HG02571 (cell line): ENCODE measurements around the gene SUPT20H.

Experiments
- ATAC-seq: cut with Tn5 transposase; IDR thresholded peaks from one replicate; pipeline ENCODE4 v1.9.1; 2021; ENCODE audit warnings: mild to moderate bottlenecking, moderate library complexity; ENCODE audit not compliant: unreplicated experiment

Gene SUPT20H

DNA sequence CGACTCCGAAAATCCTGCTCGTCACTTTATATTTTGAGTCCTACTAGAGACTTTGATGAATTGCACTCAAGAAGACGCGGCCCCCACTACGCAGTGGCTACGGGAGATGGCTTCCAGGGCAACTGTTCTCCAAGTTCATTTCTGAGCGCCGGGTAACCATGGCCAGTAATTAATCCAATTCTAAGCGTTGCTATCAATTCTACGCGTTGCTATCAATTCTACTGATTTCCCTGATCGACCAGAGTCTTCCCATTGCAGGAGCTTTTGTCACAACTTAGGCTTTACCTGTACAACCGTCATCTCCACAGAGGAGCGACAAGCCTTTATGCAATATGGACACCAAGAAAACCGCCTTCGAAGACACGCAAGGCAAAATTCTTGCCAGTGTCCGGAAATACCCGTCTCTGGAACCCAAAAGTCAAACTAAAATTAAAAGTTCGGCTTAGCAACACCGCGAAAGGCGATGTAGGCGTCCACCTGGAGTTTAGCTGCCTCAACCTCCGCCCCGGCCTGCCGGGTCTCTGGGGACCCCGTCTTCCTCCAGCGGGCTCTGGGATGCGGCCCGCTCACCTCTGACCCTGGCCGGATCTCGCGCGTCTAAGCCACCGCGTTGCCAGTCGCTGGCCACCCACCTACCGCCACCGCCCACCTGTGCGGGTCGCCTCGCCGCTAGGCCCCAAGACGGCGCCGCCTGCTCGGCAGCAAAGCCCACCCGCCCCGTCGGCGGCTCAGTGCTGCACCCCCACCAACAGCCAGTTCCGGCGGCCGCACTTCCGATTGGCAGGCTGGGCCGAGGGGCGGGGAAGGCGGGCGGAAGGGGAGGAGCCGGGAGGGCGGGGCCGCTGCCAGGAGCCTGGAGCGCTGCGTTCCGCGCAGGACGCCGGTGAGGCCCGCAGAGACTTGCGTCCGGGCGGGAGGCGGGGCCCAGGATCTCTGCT is at the start of gene SUPT20H:
SUPT20H (minus strand) TSS at position 779 of the 938 bp plus-strand sequence. CDS start 8,198 bp downstream, outside the sequence.
- peak; percentile 96 for ATAC-seq

DNA sequence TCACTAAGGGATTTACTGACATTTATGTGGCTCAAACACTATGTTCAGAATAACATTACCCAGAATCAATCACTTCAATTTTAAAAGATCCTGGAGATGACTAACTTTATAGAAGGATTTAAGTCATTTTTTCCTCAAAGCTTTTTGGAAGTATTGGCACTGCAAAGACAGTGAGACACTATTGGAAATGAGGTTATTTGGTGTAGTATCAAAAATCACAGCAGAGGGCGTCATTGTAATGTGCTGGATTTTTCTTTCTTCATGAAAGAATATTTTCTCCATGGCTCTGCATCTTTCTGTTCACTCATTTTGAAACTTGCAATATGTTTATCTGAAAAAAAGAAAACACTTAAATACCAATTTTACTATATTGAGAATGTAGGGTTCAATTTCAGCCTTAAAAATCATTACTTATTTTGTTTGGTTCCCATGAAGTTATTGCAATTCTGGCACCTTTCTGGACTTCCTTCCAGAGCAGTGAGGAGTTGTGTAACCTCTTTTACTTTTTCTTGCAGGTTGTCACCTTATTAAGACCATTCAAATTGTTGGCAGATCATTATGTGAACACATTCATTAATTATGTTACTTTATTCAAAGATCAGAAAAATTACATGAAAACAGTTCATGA is 49.7 kb upstream of the SUPT20H start:
- ATAC-seq: no peak

DNA sequence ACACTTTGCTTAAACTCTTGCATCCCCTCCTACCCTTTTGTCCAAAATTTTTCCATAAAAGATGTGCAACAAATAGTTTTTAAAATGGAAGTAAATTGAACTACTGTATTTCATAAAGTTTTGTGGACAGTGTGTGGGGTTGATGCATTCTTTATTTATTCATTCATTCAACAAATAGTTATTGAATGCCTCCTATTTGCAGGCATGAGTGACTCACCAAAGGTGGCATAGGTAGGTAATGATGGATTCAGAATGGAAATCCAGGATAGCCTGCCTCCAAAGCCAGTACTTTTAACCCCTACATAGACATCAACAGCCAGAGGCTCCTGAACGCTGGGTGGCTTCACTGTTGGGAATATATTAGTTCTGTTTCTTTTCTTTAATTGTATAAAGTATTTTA is 48.4 kb upstream of the SUPT20H start:
- ATAC-seq: no peak

GRCh38 chr13:37107456-37107855 is 48.0 kb upstream of the SUPT20H start:
- ATAC-seq: no peak

DNA sequence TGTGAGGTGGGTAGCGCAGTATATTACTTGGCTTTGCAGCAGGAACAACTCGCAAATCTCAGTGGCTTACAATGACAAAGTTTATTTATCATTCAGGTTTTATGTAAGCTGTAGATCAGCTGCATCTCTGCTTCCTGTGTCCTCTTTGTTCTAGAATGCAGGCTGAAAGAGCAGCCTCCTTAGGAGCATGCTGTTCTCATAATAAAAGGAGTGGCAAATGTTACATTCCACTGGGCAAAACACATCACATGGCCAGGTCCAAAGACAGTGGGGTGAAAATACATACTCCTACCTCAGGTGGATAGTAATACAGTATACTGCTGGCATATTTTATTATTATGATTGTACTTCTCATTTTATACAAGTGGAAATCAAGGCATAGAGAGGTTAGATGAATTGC is 47.2 kb upstream of the SUPT20H start:
- ATAC-seq: no peak

DNA sequence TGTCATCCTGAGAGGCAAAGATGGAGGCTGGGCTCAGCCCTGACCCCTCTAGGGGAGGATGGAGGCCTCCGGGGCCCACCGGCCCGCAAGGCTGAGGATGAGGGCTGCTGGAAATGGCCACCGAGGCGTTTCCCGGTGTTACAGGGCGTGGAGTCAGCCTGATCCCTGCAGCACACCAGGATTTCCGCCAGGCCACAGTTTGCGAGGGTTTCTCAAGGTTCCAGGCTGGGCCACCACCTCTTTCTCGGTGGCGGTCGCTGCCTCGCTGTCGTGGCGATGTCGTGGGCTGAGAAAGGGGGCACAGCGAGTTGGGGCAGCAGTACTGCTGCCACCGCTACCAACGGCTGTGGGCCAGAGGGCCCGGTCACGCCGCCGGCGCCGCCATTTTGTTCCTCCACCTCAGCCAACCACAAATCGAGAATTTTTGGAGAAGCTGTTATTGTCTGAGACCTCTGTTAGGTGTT is 45.8 kb upstream of the SUPT20H start, which contains the start of gene CSNK1A1L:
CSNK1A1L (minus strand) TSS at position 414 of the 464 bp plus-strand sequence; CDS start at position 6, 408 bp downstream.
- ATAC-seq: no peak

DNA sequence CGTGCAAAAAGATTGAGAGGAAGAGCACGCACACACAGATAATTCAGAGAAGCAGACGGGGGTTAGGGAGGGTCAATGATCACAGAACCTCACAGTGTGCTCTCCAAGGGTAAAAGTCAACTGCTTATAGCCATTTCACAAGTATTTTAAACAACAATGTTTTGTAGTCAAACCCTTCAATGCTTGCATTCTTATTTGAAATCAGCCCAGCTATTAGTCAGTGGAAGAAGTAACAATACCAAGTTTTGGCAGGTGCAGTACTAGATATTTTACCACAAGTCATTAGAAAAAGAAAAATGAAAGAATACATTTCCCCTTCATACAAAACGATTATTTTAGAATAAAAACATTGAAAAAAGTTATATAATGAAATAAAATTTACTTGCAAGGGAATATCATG is 43.4 kb upstream of the SUPT20H start:
- no peak for ATAC-seq

GRCh38 chr13:37101201-37101600 is 41.7 kb upstream of the SUPT20H start:
- ATAC-seq: no peak

GRCh38 chr13:37100731-37101130 is 41.2 kb upstream of the SUPT20H start:
- ATAC-seq: no peak

- ATAC-seq: no peak
These were observed 37.6 kb upstream of the SUPT20H start for GRCh38 chr13:37097076-37097475.

GRCh38 chr13:37094840-37095239 is 35.4 kb upstream of the SUPT20H start:
- ATAC-seq: no peak

DNA sequence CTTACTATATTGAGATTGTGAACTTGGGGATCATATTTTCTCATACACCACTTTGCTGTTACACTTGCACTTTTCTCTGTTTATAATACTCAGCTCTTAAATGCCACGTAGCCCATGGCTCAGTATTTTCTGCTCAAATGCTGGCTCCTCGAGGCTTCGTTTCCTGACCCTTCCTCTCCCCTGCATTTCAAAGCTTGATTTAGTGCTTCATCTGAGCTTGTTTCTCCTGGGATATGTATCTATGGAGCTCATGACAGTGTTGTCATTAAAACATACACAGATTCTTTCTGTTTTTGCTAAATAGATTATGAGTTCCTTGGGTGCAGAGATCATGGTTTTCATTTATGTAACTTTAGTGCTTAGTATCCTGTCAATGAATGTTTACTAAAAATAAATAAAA is 34.6 kb upstream of the SUPT20H start:
- ATAC-seq: no peak

DNA sequence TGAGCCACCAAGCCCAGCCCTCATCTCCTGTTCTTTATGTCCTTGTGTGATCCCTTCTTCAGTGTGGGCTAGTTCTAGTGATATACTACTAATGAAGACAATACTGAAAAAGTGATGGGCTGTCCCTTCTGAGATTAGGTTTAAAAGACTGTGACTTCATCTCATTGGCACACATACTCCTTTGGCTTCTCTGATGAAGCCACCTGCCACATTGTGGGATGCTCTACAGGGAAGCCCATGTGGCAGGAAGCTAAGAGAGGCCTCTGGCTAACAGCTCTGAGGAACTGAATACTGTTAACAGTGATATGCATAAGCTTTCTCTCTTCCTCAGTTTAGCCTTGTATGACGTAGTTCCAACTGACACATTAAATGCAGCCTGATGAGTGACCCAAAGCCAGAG is 32.3 kb upstream of the SUPT20H start:
- no peak for ATAC-seq

- no peak for ATAC-seq
These were observed 31.4 kb upstream of the SUPT20H start for GRCh38 chr13:37090912-37091311.

- no peak for ATAC-seq
These were observed 30.0 kb upstream of the SUPT20H start for GRCh38 chr13:37089495-37089894.

GRCh38 chr13:37087486-37087885 is 28.0 kb upstream of the SUPT20H start:
- no peak for ATAC-seq

DNA sequence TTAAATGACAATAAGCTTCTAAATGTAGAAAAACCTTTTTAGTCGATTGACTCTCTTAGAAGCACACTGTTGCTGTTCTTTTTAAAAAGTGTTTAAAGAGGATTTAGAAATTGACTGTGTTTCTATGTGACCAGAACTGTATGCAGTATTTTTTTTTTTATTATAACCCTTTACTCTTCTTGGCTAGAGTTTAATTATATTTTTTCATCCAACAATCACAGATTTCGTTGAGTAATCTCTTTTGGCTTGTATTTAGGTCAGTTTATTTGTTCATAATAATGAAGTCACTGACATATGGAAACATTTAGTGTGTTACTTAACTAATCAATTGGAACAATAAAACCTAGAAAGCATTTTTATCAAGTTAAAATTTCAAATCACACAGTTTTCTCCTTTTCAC is 26.1 kb upstream of the SUPT20H start:
- ATAC-seq: no peak

GRCh38 chr13:37076818-37077217 is 17.3 kb upstream of the SUPT20H start:
- ATAC-seq: no peak

GRCh38 chr13:37075164-37075563 is 15.7 kb upstream of the SUPT20H start:
- no peak for ATAC-seq

DNA sequence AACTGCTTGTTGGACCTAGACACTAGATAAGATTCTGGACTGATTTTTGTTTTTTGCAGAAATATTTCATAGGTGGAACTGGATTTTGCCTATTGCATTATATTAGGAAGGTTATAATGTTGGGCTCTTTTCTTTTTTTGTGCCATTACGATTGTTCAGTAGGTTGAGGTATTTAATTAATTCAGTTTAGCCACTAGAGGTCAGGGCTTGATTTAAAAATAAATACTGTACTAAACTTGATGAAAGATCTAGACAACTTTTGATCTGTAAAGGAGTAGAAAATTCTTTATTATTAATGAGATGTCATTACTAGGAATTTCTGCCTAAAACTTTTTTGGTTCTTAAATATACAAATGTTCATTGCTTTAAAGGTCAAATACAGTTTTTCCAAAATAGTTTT is 15.2 kb upstream of the SUPT20H start:
- ATAC-seq: no peak

- no peak for ATAC-seq
These were observed 12.5 kb upstream of the SUPT20H start for GRCh38 chr13:37072024-37072423.

DNA sequence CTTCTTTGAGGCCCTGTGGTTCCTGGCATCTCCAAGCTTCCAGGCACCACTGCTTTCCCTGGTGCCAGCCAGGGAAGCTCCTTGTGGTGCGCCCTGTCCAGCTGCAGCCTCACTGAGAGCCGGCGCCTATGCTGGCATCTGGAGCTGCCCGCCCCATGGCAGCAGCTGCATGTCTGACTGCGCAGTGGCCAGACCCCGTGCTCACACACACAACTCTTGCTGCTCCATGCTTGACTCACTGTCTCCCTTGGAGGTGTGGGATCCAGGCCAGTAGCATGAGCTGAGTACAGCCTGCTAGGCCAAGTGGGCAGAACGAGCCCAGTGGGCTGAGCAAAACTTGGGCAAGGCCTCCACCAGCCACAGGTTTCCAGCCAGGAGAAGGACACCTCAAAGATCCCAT is 11.5 kb upstream of the SUPT20H start:
- ATAC-seq: no peak
